Natural killer cell treated with Interleukin-12 subunit alpha and Interleukin-12 subunit beta and Interleukin-15 and Interleukin-18, amount 100 ng/mL, for 72 hours (primary cell): ENCODE results near the gene GP9. TPM values are rescaled to one million over a fixed set of nuclear protein-coding genes. Genes with fewer than 3 reads are reported as not detected.
"Not testable (repeated sequence)": the region's sequence is repeated elsewhere in the genome, so short reads cannot be mapped to it uniquely, and the experiment has no call there.

Experiments used
- ATAC-seq, 2 donors: fragments of 150-1000 bp; cut with Tn5 transposase in 1 of 2; sonication (Bioruptor Pico), chemical (Tn5 transposase) in 1 of 2; 2 replicates each; pipeline ENCODE4 v1.10.0; 2021
- DNase-seq: peaks from one replicate; pipeline ENCODE4 v3.0.0; 2022; ENCODE audit warnings: low spot score
- H3K27ac Mint-ChIP-seq, 2 donors: 1 replicate in 1 of 2; 2 replicates in 1 of 2; pipeline ENCODE4 v1.8.0; 2022; ENCODE audit warnings: mixed read lengths in 2 of 2, mild to moderate bottlenecking in 1 of 2, moderate library complexity in 1 of 2
- H3K27me3 Mint-ChIP-seq, 2 donors: 1 replicate in 1 of 2; 2 replicates in 1 of 2; pipeline ENCODE4 v1.8.0; 2022; ENCODE audit warnings: mixed read lengths in 2 of 2
- H3K36me3 Mint-ChIP-seq: one replicate; pipeline ENCODE4 v1.8.0; 2022; ENCODE audit warnings: mixed read lengths
- H3K4me1 Mint-ChIP-seq, 2 donors: 1 replicate in 1 of 2; 2 replicates in 1 of 2; pipeline ENCODE4 v1.8.0; 2022; ENCODE audit warnings: low read depth in 2 of 2, mixed read lengths in 2 of 2, mild to moderate bottlenecking in 1 of 2
- H3K4me3 Mint-ChIP-seq: one replicate; pipeline ENCODE4 v1.8.0; 2022; ENCODE audit warnings: mixed read lengths
- H3K9me3 Mint-ChIP-seq: 2 replicates; pipeline ENCODE4 v1.8.0; 2022; ENCODE audit warnings: mixed read lengths
- total RNA-seq, 2 donors: library from RNA; stranded (reverse); gene quantifications; one replicate each; pipeline ENCODE4 v1.2.3, GENCODE V29; 2022

The GP9 gene
- total RNA-seq, 2 donors from 2014 or later, result 0.45 TPM; not detected in 1

DNA sequence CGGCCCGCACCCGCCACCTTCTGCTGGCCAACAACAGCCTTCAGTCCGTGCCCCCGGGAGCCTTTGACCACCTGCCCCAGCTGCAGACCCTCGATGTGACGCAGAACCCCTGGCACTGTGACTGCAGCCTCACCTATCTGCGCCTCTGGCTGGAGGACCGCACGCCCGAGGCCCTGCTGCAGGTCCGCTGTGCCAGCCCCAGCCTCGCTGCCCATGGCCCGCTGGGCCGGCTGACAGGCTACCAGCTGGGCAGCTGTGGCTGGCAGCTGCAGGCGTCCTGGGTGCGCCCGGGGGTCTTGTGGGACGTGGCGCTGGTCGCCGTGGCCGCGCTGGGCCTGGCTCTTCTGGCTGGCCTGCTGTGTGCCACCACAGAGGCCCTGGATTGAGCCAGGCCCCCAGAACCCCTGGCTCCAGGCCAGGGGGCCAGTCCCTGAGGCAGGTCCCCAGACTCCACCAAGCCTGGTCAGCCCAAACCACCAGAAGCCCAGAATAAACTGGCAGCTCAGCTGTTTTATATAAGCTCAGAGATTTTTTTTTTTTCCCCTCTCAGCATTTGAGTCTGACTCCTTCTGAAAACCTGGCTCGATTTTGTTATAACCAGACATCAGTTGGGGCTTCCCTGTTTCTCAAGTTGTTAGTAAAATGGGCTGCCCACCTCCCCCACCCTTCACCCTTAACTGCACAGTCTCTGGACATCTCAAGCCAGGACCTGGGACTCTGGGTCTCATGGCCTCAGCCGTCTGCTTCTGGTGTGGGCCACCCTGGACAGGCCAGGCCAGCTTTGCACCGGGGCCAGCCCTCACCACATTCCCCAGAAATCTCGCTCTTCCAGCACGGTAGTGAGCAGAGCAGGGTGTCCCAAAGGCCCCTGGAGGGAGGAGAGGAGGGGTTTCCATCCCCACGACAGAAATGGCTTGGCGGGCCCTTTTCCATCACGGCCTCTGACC lies 1.6 kb downstream of the GP9 start:
- DNase-seq (no peak), ATAC-seq (no peak)
- peak overlapping the region in 1 of 2 donors; percentile 88 for H3K27ac Mint-ChIP-seq
- no peaks in the 10 kb centered on the region for H3K27me3 Mint-ChIP-seq
- H3K4me1 Mint-ChIP-seq, result peaks cover 0 to 19% of the 10 kb centered on the region in 2 donors
- no peaks in the 10 kb centered on the region for H3K9me3 Mint-ChIP-seq
- no peak overlapping the region for H3K4me3 Mint-ChIP-seq
- H3K36me3 Mint-ChIP-seq, result no peaks in the 10 kb centered on the region

- DNase-seq (no peak), ATAC-seq (no peak)
- Mint-ChIP-seq H3K9me3 (peaks cover 3% of the 10 kb centered on the region), H3K4me1 (peaks cover 0 to 21% of the 10 kb centered on the region in 2 donors), H3K36me3 (no peaks in the 10 kb centered on the region), H3K27ac (peak overlapping the region in 1 of 2 donors; percentile 88), H3K27me3 (no peaks in the 10 kb centered on the region), H3K4me3 (no peak overlapping the region)
These were observed 2.6 kb downstream of the GP9 start for GRCh38 chr3:129063091-129063640.

- Mint-ChIP-seq H3K36me3 (no peaks in the 10 kb centered on the region), H3K27ac (no peak overlapping the region), H3K4me1 (peaks cover 2 to 23% of the 10 kb centered on the region in 2 donors), H3K9me3 (peaks cover 3% of the 10 kb centered on the region), H3K4me3 (no peak overlapping the region), H3K27me3 (no peaks in the 10 kb centered on the region)
- ATAC-seq, result no peak
- DNase-seq, result no peak
These were observed 3.4 kb downstream of the GP9 start for GRCh38 chr3:129063841-129064482.

DNA sequence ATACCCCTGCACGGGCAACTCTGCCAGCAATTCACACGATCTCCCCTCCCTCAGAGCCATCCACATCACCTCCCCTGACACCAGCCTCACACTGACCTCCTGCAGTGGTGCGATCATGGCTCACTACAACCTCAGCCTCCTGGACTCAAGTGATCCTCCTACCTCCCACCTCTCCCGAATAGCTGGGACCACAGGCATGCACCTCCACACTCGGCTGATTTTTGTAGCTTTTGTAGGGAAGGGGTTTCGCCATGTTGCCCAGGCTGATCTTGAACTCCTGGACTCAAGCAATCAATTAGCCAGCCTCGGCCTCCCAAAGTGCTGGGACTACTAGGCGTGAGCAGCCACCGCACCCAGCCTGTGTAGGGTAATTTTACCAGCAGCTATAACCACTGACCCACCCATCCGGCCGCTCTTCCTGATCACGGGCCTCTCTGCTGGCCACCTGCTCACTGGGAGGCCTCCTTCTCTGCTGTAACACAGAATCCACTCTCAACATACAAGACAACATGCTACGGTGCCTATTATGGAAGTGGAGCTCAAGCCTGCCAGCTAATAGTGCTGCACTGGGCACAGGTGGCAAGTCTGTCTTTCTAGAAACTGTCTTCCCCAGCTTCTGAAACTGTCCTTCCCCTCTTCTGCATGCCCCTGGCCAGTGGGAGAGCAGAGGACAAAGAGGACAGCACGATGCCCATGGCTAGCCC lies 4.6 kb downstream of the GP9 start:
- no peak for DNase-seq
- H3K36me3 Mint-ChIP-seq, result no peaks in the 10 kb centered on the region
- peaks cover 11 to 35% of the 10 kb centered on the region in 2 donors for H3K4me1 Mint-ChIP-seq
- H3K9me3 Mint-ChIP-seq, result peaks cover 3% of the 10 kb centered on the region
- ATAC-seq, result no peak
- no peaks in the 10 kb centered on the region for H3K27me3 Mint-ChIP-seq
- H3K4me3 Mint-ChIP-seq, result no peak overlapping the region
- peak overlapping the region in 1 of 2 donors; percentile 49 for H3K27ac Mint-ChIP-seq

GRCh38 chr3:129065720-129066073 lies 5.1 kb downstream of the GP9 start:
- H3K9me3 Mint-ChIP-seq, result peaks cover 3% of the 10 kb centered on the region

GRCh38 chr3:129067719-129068118 lies 7.1 kb downstream of the GP9 start:
- H3K27me3 Mint-ChIP-seq, H3K36me3 Mint-ChIP-seq, H3K9me3 Mint-ChIP-seq, DNase-seq, ATAC-seq: not testable (repeated sequence)
- peak overlapping the region in 1 of 2 donors; percentile 21 for H3K27ac Mint-ChIP-seq
- H3K4me3 Mint-ChIP-seq, result peak overlapping the region; percentile 58
- peaks cover 17 to 34% of the 10 kb centered on the region in 2 donors for H3K4me1 Mint-ChIP-seq

More at GRCh38 chr3:129065720-129066073, 5.1 kb downstream of the GP9 start:
- no peak overlapping the region for H3K4me3 Mint-ChIP-seq
- no peaks in the 10 kb centered on the region for H3K27me3 Mint-ChIP-seq
- H3K27ac Mint-ChIP-seq, result peak overlapping the region in 1 of 2 donors; percentile 49
- ATAC-seq (no peak), DNase-seq (no peak)
- H3K4me1 Mint-ChIP-seq, result peaks cover 17 to 38% of the 10 kb centered on the region in 2 donors
- no peaks in the 10 kb centered on the region for H3K36me3 Mint-ChIP-seq

GRCh38 chr3:129068291-129068886 lies 7.8 kb downstream of the GP9 start:
- Mint-ChIP-seq H3K27ac (peak overlapping the region; percentile 43 to 85), H3K4me3 (peak overlapping the region; percentile 63), H3K36me3 (no peaks in the 10 kb centered on the region), H3K4me1 (peaks cover 17 to 32% of the 10 kb centered on the region in 2 donors), H3K9me3 (peaks cover 3% of the 10 kb centered on the region), H3K27me3 (no peaks in the 10 kb centered on the region)
- DNase-seq (no peak), ATAC-seq (peak; percentile 61 to 63)

- peak overlapping the region; percentile 63 for H3K4me3 Mint-ChIP-seq
- peak overlapping the region; percentile 43 to 85 for H3K27ac Mint-ChIP-seq
- H3K9me3 Mint-ChIP-seq, DNase-seq, H3K36me3 Mint-ChIP-seq, H3K27me3 Mint-ChIP-seq, ATAC-seq: not testable (repeated sequence)
- peaks cover 17 to 32% of the 10 kb centered on the region in 2 donors for H3K4me1 Mint-ChIP-seq
These were observed 8.9 kb downstream of the GP9 start for GRCh38 chr3:129069313-129070085.

DNA sequence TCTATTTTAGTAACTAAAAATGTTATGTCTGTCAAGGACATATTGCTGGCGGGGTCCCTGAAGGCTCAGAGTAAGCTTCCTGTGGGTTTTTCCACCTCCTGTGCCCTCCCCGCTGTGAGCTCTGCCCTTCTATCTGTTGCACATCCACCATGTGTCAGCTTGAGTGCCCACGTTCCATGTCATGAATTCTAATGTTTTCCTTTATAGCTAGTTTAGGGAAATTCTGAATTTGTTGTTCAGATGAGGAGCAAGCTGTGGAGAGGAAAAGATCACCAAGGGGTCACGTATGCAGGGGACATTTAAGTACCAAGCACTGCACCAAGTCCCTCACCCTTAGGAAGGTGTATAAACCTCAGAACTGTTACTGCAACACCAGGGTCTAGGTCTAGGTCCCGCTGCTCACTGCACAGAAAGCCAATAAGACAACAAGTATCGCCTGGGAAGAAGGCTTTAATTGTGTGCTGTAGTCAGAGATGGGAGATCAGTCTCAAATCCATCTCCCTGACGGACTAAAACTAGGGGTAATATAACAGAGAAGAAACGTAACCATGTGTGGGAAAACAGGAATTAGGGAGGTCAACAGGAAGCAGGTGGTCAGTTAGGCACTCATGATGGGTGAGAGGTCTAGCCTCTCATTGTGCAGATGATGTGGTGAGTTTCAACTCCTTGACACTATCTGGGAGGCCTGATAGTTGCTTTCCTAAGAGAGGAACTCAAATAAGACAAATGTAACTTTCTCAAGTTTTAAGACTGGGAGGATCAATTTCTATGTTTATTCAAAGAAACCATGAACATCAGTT lies 9.7 kb downstream of the GP9 start:
- peaks cover 3% of the 10 kb centered on the region for H3K9me3 Mint-ChIP-seq
- peaks cover 17 to 28% of the 10 kb centered on the region in 2 donors for H3K4me1 Mint-ChIP-seq
- H3K27ac Mint-ChIP-seq, result peak overlapping the region; percentile 43 to 85
- peak; percentile 46 to 76 for ATAC-seq
- no peaks in the 10 kb centered on the region for H3K27me3 Mint-ChIP-seq
- DNase-seq, result no peak
- no peaks in the 10 kb centered on the region for H3K36me3 Mint-ChIP-seq
- H3K4me3 Mint-ChIP-seq, result peak overlapping the region; percentile 30

GRCh38 chr3:129077222-129077621 lies 16.6 kb downstream of the GP9 start:
- no peak overlapping the region for H3K4me3 Mint-ChIP-seq
- H3K27ac Mint-ChIP-seq, result no peak overlapping the region
- H3K36me3 Mint-ChIP-seq, result no peaks in the 10 kb centered on the region
- ATAC-seq, result no peak
- H3K27me3 Mint-ChIP-seq, result no peaks in the 10 kb centered on the region
- DNase-seq, result no peak
- H3K4me1 Mint-ChIP-seq, result peaks cover 0 to 9% of the 10 kb centered on the region in 2 donors
- no peaks in the 10 kb centered on the region for H3K9me3 Mint-ChIP-seq

DNA sequence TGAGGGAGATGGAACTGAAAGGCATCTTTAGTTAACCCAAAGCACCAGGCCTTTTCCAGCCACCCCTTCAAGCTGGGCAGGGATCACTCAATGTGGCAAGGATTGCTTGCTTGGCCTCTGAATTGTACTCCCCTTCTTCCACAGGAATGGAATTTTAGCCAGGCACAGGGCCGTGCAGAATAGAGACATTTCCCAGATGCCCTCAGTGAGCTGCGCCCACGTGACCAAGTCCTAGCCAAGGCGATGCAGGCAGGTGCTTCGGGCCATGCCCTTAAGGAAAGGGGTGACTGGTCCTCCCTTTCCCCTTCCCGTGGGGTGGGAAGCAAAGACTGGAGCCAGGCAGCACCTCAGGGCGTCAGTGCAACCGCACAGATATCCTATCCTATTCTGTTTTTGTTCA lies 17.9 kb downstream of the GP9 start:
- Mint-ChIP-seq H3K4me1 (peaks cover 0 to 9% of the 10 kb centered on the region in 2 donors), H3K9me3 (no peaks in the 10 kb centered on the region), H3K27ac (no peak overlapping the region), H3K36me3 (no peaks in the 10 kb centered on the region), H3K27me3 (no peaks in the 10 kb centered on the region), H3K4me3 (no peak overlapping the region)
- no peak for DNase-seq
- no peak for ATAC-seq

DNA sequence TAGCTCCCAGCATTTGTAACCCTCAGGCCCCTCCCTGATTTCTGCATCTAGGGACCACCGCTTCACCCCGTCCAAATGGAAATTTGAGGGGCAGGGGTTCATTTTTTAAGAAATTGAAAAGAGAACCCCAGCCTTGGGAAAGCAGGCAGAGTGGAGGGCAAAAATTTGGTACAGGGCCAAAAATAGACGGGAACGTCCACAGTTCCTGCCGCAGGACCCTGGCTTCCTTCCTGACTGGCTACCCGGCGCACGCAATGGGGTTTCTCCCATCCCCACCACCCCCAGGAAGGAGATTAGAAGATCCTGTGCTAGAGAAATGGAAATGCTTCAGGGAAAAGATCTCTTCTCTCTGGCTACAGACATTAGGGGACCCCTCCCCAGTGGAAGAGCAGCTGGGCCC lies 20.9 kb downstream of the GP9 start:
- no peaks in the 10 kb centered on the region for H3K36me3 Mint-ChIP-seq
- H3K27ac Mint-ChIP-seq, result peak overlapping the region in 1 of 2 donors; percentile 33
- DNase-seq, result no peak
- no peak for ATAC-seq
- no peaks in the 10 kb centered on the region for H3K9me3 Mint-ChIP-seq
- H3K4me1 Mint-ChIP-seq, result peaks cover 0 to 13% of the 10 kb centered on the region in 2 donors
- H3K4me3 Mint-ChIP-seq, result no peak overlapping the region
- no peaks in the 10 kb centered on the region for H3K27me3 Mint-ChIP-seq
